DOHH2 (cell line): ENCODE measurements around the gene KDM8.

Experiments
- EZH2phosphoT487 ChIP-seq: fragments of 200-600 bp; sonication (generic); IDR thresholded peaks from 2 replicates; pipeline ENCODE4 v1.6.1; 2017; ENCODE audit warnings: borderline replicate concordance, mild to moderate bottlenecking, antibody characterized with exemption, low read length, moderate library complexity, mixed read lengths
- TF ChIP-seq, protein P1 (sequence below): fragments of 200-600 bp; sonication (generic); IDR thresholded peaks from one replicate; pipeline ENCODE4 v1.5.1; 2014; ENCODE audit warnings: antibody characterized with exemption, mild to moderate bottlenecking, low read depth, low read length; ENCODE audit not compliant: poor library complexity, severe bottlenecking

DNA sequence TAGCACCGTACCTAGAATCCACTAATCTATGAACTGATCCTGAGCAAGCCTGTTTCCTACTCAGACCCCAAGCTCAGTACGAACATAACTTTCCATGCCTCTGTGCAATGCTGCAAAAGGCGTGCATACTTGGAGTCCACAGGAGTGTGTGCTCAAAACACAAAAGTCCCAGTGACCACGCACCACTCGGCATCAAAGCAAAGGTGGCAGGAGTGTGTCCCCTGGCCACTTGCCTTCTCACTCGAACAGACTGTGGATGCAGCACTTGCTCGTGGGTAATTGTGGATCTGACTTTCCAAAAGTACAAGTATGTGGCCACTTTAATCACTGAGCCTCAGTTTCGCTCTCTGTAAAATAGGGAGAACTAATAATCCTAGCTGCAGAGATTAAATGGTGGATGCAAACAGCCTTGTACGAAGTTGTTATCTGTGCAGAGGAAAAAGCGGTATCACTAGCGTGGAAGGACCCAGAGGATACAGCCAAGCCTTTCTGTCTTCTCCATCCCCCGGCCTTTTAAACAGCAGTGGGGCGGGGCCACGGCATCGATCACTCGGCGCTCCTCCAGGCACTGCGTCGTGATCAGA lies 311 bp upstream of the KDM8 start:
- TF ChIP-seq, protein P1, sequence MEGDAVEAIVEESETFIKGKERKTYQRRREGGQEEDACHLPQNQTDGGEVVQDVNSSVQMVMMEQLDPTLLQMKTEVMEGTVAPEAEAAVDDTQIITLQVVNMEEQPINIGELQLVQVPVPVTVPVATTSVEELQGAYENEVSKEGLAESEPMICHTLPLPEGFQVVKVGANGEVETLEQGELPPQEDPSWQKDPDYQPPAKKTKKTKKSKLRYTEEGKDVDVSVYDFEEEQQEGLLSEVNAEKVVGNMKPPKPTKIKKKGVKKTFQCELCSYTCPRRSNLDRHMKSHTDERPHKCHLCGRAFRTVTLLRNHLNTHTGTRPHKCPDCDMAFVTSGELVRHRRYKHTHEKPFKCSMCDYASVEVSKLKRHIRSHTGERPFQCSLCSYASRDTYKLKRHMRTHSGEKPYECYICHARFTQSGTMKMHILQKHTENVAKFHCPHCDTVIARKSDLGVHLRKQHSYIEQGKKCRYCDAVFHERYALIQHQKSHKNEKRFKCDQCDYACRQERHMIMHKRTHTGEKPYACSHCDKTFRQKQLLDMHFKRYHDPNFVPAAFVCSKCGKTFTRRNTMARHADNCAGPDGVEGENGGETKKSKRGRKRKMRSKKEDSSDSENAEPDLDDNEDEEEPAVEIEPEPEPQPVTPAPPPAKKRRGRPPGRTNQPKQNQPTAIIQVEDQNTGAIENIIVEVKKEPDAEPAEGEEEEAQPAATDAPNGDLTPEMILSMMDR = no peak
- no peak for TF ChIP-seq EZH2phosphoT487
